GM19372 (cell line): Measurements from ENCODE around the gene ARHGAP15.

ENCODE experiments used
- ATAC-seq: cut with Tn5 transposase; IDR thresholded peaks from one replicate; pipeline ENCODE4 v1.9.1; 2021; ENCODE audit warnings: mild to moderate bottlenecking, low read depth, moderate library complexity; ENCODE audit not compliant: unreplicated experiment

ARHGAP15 gene

DNA sequence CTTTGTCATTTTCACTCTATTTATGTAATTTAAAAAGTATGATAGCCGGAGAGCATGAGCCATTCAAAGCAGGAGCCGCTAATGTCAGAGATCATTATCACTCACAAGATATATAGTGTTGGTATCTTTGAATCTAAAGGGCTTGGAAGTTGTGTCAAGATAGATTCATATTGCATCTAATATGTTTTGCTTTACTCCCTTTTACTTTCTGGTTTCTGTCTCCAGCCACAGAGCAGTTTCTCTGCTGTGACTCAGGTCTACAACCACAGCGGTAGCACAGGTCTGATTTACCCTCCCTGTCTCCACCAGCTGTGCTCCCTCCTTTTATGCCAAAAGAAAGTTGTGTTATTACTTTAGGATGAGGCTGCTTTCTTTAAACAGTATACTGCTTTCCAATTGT is 424.0 kb downstream of the ARHGAP15 start:
- ATAC-seq: no peak

- ATAC-seq: no peak
These were observed 429.4 kb downstream of the ARHGAP15 start for GRCh38 chr2:143558665-143559064.

GRCh38 chr2:143559147-143559546 is 429.9 kb downstream of the ARHGAP15 start:
- ATAC-seq: no peak

- no peak for ATAC-seq
These were observed 431.5 kb downstream of the ARHGAP15 start for GRCh38 chr2:143560724-143561123.

GRCh38 chr2:143564419-143564818 is 435.2 kb downstream of the ARHGAP15 start:
- peak; percentile 92 for ATAC-seq

DNA sequence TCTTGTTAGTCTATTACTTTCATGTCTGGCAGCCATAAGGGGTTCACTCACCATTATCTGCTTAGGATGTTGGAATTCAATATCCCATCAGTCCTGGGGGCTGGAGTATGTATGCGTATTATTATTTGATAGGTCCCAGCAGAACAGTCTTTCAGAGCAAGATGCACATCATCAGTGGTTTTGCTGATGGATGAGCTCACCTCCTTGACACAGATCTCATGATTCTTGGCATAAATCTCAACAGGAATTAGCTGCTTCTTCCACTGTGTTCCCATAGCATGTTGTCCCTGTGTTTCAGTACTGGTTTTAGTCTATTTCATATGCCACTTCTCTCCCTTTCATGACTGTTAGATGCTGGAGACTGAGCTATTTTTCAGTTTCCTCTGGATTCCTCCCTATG is 442.5 kb downstream of the ARHGAP15 start:
- ATAC-seq: no peak

DNA sequence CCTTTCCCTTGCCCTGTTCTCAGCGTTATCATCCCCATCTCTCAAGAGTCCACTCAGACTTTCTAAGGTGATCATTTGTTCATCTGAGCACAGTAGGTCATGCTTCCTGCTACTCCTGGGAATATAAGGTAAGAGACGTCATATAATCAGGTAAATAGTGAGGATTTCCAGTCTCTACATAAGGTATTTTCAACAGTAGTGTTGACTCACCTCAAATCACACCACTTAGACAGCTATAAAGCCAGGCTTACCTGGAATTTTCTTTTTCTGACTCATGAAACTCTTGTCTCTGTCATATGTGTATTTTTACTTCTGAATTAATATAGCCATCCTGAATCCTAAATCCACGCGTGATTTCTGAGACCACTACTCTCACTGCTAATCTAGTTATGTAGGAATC is 443.2 kb downstream of the ARHGAP15 start:
- ATAC-seq: no peak

DNA sequence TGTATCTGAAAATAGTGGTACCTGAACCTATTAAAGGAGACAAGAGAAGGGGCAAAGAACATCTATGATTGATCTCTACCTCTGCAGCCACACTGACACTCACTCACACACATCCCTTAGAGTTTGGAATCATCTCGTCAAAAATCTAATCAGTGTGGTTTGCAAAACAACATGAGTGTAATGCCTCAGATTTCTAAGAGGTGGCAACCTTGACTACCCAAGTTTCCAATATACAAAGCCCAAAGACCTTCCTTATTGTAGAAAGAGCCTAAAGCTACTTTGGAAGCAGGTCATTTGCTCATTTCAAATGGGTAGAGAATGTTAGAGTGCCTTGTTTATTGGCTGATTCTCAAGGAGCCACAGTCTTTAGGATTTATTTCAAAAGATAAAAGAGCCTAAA is 444.9 kb downstream of the ARHGAP15 start:
- ATAC-seq: no peak

DNA sequence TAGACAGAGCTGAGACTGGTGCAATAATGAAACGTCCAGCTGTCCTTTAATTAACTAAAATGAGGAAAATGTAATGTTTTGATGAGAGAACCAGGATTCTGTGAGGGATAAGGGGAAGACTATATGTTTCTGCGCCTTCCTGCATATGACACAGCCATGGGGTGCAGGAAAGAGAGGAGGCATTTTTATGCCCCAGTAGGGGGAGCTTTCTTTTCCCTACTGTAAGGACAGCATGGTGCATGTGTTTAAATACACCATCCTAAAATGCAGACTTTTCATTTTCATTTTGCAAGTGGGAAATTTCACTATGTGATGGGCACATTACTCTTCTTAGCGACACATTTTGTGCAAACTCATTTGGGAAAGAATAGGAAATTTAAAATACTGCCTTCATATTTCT is 446.1 kb downstream of the ARHGAP15 start:
- no peak for ATAC-seq

- ATAC-seq: no peak
These were observed 448.3 kb downstream of the ARHGAP15 start for GRCh38 chr2:143577489-143577888.

- no peak for ATAC-seq
These were observed 450.2 kb downstream of the ARHGAP15 start for GRCh38 chr2:143579456-143579855.

DNA sequence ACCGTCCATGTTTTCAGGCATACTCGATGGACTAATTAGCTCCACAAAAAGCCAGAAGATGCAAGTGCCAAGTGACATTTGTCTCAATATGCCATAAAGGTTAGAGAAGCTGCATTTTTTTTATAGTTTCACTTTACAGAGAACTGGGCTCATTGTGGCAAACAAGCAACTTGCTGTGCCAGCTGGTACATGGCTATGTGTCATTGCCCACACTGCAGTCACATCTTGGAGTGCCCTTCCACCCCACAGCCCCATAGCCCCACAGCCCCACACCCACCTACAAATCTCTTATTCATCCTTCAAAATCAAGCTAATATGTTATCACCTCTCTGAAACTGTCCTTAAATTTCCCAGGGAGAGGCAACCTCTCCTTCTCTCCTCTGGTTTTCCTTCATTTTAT is 451.9 kb downstream of the ARHGAP15 start:
- ATAC-seq: no peak

DNA sequence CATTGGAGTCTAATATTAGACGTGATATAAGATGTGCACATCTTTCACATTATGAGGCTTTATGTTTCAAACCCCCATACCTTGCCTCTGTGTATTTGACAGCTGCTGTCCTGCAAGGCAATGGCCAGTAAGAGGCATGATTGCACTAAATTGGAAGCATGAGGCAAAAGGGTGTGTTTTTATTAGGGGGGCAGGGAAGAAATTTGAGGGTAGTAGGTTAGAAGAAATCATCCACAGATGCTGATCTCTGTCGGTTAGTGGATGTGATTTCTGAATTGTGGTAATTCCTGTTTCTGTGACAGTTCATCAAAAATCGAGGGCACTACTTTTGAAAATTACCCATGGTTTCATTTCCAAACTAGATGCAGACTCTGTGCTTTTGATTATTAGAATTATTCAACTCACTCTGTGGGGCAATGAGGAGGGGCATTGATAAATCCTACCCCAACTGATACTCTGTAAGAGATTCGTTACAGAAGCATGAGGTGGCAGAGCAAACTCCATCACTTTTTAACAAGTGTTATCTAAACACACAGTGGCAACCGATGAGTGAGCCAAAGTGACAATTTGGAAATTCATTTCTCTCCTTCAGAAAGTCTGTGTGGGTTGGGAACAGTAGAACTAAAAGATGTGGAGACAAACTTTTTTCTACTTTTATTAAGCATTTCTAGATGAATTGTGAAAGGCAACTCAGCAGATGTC is 453.0 kb downstream of the ARHGAP15 start:
- no peak for ATAC-seq

- ATAC-seq: no peak
These were observed 455.7 kb downstream of the ARHGAP15 start for GRCh38 chr2:143584936-143585335.

DNA sequence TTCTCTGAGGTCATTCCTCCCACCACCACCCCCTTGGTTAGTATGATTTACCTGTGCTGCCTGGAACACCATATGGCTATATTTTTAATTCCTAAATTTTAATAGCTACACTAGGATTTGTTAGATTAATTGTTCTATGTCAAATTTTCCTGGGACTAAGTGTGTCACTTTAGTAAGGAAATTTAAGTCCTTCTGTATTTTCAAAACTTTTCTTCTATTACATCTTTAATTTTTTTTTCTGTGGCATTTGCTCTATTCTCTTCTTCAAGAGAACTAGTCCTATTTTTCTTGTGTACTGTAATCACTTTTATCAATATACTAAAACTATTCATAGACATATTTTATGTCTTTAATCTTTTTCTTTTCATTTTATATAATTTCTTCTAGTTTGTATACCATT is 456.9 kb downstream of the ARHGAP15 start:
- no peak for ATAC-seq

- ATAC-seq: no peak
These were observed 459.5 kb downstream of the ARHGAP15 start for GRCh38 chr2:143588746-143589145.

DNA sequence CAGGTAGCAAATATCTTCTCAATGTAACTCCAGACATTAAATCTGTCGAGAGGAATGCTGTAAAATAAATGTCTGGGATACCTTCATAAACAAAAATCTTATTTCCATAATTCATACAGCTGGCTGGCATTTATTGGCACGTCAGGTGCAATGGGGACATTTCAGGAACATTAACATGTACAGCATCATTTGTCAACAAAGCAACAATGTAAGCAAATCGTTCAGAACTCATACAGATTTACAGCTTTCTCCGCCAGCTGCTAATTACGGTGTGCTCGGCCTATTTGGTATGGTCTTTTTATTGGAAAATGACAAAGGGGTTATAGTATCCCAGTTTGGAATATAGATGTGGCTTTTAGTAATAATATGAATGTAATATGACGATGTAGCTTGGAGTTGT is 464.9 kb downstream of the ARHGAP15 start:
- ATAC-seq: no peak

DNA sequence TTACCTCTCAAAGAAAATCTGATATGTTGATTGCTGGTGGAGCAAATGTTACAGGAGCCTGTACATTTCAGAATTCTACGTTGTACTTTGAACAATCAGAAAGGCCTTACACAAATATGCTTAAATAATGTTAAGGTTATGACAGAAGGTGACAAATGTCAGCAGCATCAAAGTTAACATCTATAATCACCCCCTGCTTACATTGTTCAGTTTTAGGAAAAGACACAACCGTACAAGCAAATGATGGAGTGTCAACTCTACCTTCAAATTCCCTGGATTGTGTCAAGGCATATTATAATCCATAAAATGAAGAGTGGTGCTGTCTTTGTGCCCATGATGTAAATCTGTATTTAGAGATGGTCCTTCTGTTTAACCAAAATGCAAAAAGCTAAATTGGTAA is 465.5 kb downstream of the ARHGAP15 start:
- no peak for ATAC-seq

- ATAC-seq: no peak
These were observed 470.9 kb downstream of the ARHGAP15 start for GRCh38 chr2:143600116-143600515.

DNA sequence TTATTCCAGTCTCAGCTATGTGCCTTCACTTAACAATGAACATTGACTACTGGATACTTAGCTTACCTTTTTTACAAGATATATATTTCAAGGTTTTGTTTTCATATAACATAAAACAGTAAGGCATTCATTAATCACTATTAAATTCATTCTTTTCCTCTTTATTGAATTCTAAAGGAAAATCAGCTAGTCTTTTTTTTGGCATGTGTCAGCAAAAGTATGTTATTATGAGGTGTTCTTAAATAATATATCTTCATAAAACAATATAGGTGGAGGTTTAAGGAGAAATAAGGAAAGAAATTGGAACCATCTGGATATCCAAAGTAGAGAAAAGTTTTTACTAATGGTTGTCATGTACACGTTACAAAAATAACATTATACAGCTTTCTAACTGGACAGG is 472.6 kb downstream of the ARHGAP15 start:
- no peak for ATAC-seq

DNA sequence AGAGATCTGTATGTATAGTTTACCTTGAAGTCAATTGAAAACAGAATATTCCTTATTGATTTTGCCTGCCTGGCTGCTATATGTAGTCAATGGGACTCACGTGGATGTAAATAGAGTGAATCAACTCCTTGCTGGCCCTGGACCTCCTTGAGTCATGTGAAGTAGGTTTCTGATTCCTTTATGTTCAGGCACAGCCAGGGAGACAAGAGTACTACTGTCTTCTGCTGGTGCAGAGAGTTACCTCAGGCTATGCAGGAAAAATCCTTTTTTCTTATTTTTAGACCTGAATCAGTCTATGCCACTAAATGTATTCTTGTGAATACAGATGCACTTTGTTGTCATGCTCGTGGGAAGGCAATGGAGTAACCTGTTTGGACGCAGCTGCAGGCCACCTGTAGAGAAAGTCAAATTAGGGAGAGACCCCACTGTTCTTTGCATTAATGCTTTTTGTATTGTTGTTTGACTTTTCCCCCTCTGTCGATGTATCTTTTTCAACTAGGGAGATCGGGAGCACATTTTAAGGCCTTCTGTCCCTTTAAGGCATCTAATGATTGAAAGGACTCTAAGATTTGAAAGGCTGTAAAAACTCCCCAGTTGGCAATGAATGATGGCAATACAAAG is 473.9 kb downstream of the ARHGAP15 start:
- no peak for ATAC-seq

DNA sequence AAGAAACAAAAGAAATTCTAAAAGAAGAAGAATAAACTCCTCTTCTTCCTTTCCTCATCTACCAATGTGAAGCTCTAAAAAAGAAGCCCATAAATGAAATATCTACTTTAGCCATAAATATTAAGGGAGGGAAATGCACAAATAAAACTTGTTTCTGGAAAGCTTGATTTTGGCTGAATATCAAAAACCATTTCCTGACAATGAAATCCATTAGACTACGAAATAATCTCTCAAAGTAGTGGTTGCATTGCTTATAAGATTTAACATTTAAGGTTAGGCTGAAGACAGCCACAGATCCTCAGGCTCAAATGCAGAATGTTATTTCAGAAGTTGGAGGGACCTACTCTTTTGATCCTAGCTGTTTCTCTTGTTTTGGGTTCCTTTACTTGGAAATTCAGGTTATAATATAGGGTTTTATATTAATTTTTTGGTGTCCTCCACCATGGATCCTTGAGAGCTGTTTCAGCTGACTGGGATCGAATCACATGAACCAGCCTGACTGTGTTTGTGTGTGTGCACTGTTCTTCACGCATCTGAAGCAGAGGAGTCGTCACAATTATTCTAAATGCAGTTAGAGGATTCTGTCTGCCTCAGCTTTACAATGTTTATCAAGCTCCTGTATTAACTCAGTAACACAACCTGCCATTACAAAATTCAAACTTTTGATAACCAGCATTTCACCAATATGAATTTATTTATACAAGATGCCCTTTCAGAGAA is 474.8 kb downstream of the ARHGAP15 start:
- no peak for ATAC-seq
